ENCODE results near the gene JAK1. TPM values are rescaled to one million over a fixed set of nuclear protein-coding genes. Genes with fewer than 3 reads are reported as not detected.

Gene JAK1
- total RNA-seq, 2 donors from 2014 or later, result 113 to 115 TPM

GRCh38 chr1:64983110-64983509, 16.8 kb upstream of the JAK1 start:
- Histone ChIP-seq H3K9me3 (no peaks in the 10 kb centered on the region), H3K4me3 (no peak overlapping the region), H3K36me3 (peaks cover 21% of the 10 kb centered on the region), H3K27ac (no peak overlapping the region), H3K4me1 (ENCODE audit: control insufficient read depth in 1 of 2, low read depth in 2 of 2) (peaks cover 0 to 11% of the 10 kb centered on the region in 2 donors), H3K27me3 (replicated peaks; ENCODE audit: insufficient read depth) (no peaks in the 10 kb centered on the region)
- DNase-seq (ENCODE audit: low spot score), result no peak
- no peak for TF ChIP-seq CTCF (IDR thresholded peaks at IDR 0.05)
- ATAC-seq (ENCODE audit: insufficient number of reproducible peaks, low FRiP score, low read depth), result no peak

DNA sequence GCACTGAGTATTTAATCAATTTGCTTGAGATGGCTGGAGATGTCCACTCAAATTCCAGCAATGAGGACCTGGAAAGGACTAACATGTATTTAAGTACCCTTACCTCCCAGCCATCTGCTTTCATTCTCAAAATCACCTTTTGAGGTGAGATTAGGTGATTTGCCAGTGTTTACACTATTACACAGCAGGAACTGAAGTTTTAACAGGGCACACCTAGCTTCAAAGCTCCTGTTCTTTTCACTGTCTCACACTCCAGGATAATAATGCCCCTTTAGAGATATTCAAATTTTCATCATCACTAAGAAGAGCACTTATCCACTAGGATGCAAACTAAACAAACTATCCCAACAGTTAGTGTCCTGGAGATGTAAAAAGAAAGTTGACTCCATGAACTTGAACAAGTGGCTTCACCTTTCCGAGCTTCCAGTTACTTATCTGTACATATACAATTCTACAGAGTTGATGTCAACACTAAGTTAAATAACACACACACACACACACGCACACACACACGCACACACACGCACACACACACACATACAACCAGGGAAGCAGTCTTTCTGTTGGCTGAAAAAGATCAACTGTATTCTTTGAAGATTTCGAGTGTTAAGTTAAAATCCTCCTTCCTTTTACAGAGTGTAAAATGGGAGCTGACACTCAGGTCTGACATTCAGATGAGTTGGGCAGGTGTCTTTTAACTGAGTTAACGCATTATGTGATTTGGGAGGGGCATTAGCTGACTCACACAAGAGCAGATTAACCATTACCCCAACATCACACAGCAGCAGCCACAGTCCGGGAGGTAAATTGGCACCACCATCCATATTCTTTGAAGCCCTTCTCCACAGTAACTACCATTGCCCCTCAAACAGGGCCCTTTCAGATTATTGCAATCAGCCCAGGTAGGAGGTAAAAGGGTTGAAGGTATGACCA, 15.5 kb upstream of the JAK1 start:
- DNase-seq (ENCODE audit: low spot score) (no peak), ATAC-seq (ENCODE audit: insufficient number of reproducible peaks, low FRiP score, low read depth) (no peak)
- H3K9me3 ChIP-seq, result no peaks in the 10 kb centered on the region
- peaks cover 13% of the 10 kb centered on the region for H3K36me3 ChIP-seq
- no peak overlapping the region for H3K4me3 ChIP-seq
- TF ChIP-seq CTCF (IDR thresholded peaks at IDR 0.05), result no peak
- H3K4me1 ChIP-seq (ENCODE audit: control insufficient read depth in 1 of 2, low read depth in 2 of 2), result peaks cover 0 to 11% of the 10 kb centered on the region in 2 donors
- H3K27me3 ChIP-seq (replicated peaks; ENCODE audit: insufficient read depth), result no peaks in the 10 kb centered on the region
- no peak overlapping the region for H3K27ac ChIP-seq

GRCh38 chr1:64980745-64981600, 14.6 kb upstream of the JAK1 start:
- peaks cover 6% of the 10 kb centered on the region for H3K36me3 ChIP-seq
- no peak for TF ChIP-seq CTCF (IDR thresholded peaks at IDR 0.05)
- H3K27ac ChIP-seq, result no peak overlapping the region
- H3K27me3 ChIP-seq (replicated peaks; ENCODE audit: insufficient read depth), result no peaks in the 10 kb centered on the region
- H3K4me3 ChIP-seq, result no peak overlapping the region
- no peak for DNase-seq (ENCODE audit: low spot score)
- H3K9me3 ChIP-seq, result no peaks in the 10 kb centered on the region
- H3K4me1 ChIP-seq (ENCODE audit: control insufficient read depth in 1 of 2, low read depth in 2 of 2), result peaks cover 0 to 11% of the 10 kb centered on the region in 2 donors
- ATAC-seq (ENCODE audit: insufficient number of reproducible peaks, low FRiP score, low read depth), result no peak

GRCh38 chr1:64979358-64979757, 13.0 kb upstream of the JAK1 start:
- no peaks in the 10 kb centered on the region for H3K9me3 ChIP-seq
- peaks cover 0 to 11% of the 10 kb centered on the region in 2 donors for H3K4me1 ChIP-seq (ENCODE audit: control insufficient read depth in 1 of 2, low read depth in 2 of 2)
- no peaks in the 10 kb centered on the region for H3K27me3 ChIP-seq (replicated peaks; ENCODE audit: insufficient read depth)
- DNase-seq (ENCODE audit: low spot score), result no peak
- H3K4me3 ChIP-seq, result no peak overlapping the region
- no peak overlapping the region for H3K27ac ChIP-seq
- no peak for ATAC-seq (ENCODE audit: insufficient number of reproducible peaks, low FRiP score, low read depth)
- TF ChIP-seq CTCF (IDR thresholded peaks at IDR 0.05), result no peak
- H3K36me3 ChIP-seq, result peaks cover 3% of the 10 kb centered on the region

DNA sequence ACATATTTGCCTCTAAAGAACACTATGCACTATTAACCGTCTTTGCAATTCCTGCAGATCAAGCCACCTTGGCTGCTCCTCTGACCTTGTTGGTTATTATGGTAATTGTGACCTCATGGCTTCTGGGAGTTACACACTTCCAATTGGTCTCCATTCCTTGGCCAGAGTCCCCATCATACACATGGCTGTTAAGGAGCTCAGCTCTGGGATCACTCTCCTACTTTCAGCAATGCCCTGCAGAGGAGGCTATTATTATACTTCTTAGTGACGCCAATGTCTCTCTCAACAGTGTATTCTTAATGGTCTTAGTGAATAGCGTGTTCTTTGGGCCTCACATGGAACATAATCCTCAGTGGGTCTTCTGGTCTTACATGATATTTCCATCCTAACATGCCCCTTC, 10.0 kb upstream of the JAK1 start:
- Histone ChIP-seq H3K36me3 (peaks cover 3% of the 10 kb centered on the region), H3K4me1 (ENCODE audit: control insufficient read depth in 1 of 2, low read depth in 2 of 2) (no peaks in the 10 kb centered on the region), H3K4me3 (no peak overlapping the region), H3K9me3 (no peaks in the 10 kb centered on the region), H3K27me3 (replicated peaks; ENCODE audit: insufficient read depth) (no peaks in the 10 kb centered on the region), H3K27ac (no peak overlapping the region)
- TF ChIP-seq CTCF (IDR thresholded peaks at IDR 0.05), result no peak
- DNase-seq (ENCODE audit: low spot score), result no peak
- ATAC-seq (ENCODE audit: insufficient number of reproducible peaks, low FRiP score, low read depth), result no peak
